NT2/D1 (cell line): ENCODE data around the gene DPEP2NB.
A peak's percentile ranks its signal among the peaks of the same experiment; 100 is the strongest.
"Not testable (repeated sequence)": the region's sequence is repeated elsewhere in the genome, so short reads cannot be mapped to it uniquely, and the experiment has no call there.

Source experiments
- DNase-seq: peaks from one replicate; pipeline ENCODE4 v3.0.0-alpha.2; 2011; ENCODE audit warnings: low read depth, low spot score
- H3K27me3 ChIP-seq: 2 replicates; pipeline ENCODE4 v1.6.0; 2011; ENCODE audit warnings: mild to moderate bottlenecking; ENCODE audit not compliant: insufficient read length, insufficient read depth
- H3K36me3 ChIP-seq: 2 replicates; pipeline ENCODE4 v1.6.1; 2011; ENCODE audit warnings: mild to moderate bottlenecking, low read length, mixed read lengths; ENCODE audit not compliant: insufficient read depth, insufficient read length
- H3K4me1 ChIP-seq: 2 replicates; pipeline ENCODE4 v1.5.1; 2011; ENCODE audit not compliant: insufficient read depth, insufficient read length
- H3K4me3 ChIP-seq: 2 replicates; pipeline ENCODE4 v1.5.1; 2011; ENCODE audit warnings: low read depth; ENCODE audit not compliant: insufficient read length
- H3K9ac ChIP-seq: 2 replicates; pipeline ENCODE4 v1.6.0; 2011; ENCODE audit warnings: low read depth; ENCODE audit not compliant: insufficient read length
- H3K9me3 ChIP-seq: 2 replicates; pipeline ENCODE4 v1.5.1; 2011; ENCODE audit warnings: mild to moderate bottlenecking, low read length; ENCODE audit not compliant: insufficient read depth
- SUZ12 ChIP-seq: IDR thresholded peaks from 2 replicates; pipeline ENCODE4 v1.6.1; 2011; ENCODE audit not compliant: insufficient read length, insufficient read depth; ENCODE audit errors: extremely low read depth
- YY1 ChIP-seq: IDR thresholded peaks from 2 replicates; pipeline ENCODE4 v1.6.1; 2011; ENCODE audit not compliant: insufficient read length, insufficient read depth
- ZNF274 ChIP-seq: IDR thresholded peaks from 2 replicates; pipeline ENCODE4 v1.6.1; 2011; ENCODE audit warnings: mild to moderate bottlenecking, low read depth, low read length

Gene DPEP2NB

DNA sequence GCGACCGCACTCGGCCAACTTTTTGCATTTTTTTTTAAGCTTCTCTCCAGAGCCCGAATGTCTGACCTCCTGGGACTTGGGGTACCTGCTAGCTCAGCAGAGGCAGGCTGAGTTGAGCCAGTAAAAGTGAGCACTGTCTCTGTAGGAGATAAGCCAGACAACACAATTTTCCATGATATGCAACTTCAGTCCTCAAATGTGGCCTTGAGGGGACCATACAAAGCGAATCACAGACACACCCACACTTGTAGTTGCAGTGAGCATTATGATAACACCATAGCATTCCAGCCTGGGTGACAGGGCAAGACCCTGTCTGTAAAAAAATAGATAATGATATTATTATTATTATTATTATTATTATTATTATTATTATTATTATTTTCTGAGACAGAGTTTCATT lies 19.0 kb downstream of the DPEP2NB start:
- H3K9ac ChIP-seq, result no peak overlapping the region
- no peak for TF ChIP-seq ZNF274
- no peak for TF ChIP-seq YY1
- TF ChIP-seq SUZ12, result no peak
- no peak overlapping the region for H3K4me3 ChIP-seq
- peaks cover 5% of the 10 kb centered on the region for H3K4me1 ChIP-seq
- no peak for DNase-seq
- peaks cover 7% of the 10 kb centered on the region; the same call in 1 of the 2 replicates for H3K9me3 ChIP-seq
- peaks cover 14% of the 10 kb centered on the region for H3K27me3 ChIP-seq
- no peaks in the 10 kb centered on the region for H3K36me3 ChIP-seq

DNA sequence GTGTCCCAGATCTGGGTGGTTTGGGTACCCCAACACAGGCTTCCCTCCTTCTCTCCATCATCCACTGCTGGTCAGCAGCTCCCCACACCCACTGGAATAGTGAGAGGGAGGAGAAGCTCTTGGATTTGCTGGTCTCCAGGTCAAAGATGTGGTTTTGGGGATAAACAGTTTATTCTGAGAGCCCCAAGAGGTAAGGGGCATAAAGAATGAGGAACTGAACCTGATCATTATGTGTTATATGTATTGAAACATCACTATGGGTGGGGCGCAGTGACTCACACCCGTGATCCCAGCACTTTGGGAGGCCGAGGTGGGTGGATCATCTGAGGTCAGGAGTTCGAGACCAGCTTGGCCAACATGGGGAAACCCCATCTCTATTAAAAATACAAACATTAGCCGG lies 20.3 kb downstream of the DPEP2NB start:
- peaks cover 7% of the 10 kb centered on the region; the same call in 1 of the 2 replicates for H3K9me3 ChIP-seq
- H3K9ac ChIP-seq, result no peak overlapping the region
- H3K27me3 ChIP-seq, result peaks cover 17% of the 10 kb centered on the region
- H3K4me3 ChIP-seq, result no peak overlapping the region
- TF ChIP-seq YY1, result no peak
- TF ChIP-seq ZNF274, result no peak
- no peak for TF ChIP-seq SUZ12
- DNase-seq, result no peak
- no peaks in the 10 kb centered on the region for H3K36me3 ChIP-seq
- peaks cover 5% of the 10 kb centered on the region for H3K4me1 ChIP-seq

DNA sequence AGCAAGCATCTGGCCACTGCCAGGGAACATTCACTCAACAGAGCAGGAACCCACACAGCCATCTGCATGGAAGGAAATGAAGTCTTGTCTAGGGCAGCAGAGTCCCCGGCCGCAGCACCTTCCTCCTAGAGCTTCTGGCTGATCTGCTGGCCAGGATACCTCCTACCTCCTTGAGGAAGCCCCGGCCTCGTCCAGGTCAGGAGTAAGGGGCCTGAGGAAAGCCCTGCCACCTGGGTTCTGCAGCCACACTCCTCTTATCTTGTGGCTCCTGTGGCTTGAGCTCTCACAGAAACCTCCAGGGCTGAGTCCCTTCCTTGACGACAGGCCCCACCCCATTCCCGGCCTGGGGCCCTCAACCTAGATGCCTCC lies 21.7 kb downstream of the DPEP2NB start:
- not testable (repeated sequence) for H3K4me3 ChIP-seq, H3K9me3 ChIP-seq, DNase-seq, H3K36me3 ChIP-seq, H3K4me1 ChIP-seq, H3K9ac ChIP-seq
- peaks cover 20% of the 10 kb centered on the region for H3K27me3 ChIP-seq

DNA sequence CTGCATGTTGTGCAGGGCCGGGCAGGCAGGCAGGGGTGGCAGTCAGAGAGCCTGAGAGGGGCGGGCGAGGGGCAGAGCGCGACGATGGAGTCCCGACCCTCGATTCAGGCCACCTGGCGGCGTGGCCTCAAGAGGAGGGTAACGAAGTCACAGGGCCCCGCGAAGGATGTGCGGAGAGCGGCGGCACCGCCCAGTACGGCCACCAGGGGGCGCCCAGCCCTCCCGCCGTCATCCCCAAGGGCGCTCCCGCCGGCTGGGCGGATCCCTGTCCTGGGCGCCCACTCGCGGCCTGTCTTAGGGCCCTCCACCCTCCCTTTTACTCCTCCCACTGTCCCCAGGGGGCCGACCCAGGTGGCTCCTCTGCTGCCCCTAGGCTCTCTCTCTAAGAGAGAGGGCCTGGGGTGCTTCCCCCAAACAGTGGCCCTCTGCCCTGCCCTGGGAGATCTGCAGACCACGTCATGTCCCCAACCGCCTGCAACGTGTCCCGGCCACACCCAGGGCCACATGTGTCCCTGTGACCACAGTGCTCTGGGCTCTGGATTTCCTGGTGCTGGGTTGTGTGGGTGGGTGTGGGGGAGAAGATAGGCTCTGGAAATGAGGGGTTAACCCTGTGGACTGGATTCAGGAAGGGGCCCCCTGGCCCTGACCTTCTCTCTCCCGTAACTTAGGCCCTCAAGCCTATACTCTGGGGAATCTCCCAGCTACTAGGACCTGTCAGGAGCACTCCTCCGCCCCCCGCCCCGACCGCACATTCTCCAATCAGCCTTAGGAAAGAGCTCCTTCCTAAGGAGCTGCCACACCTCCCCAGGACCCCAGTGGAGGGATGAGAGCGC lies 22.3 kb downstream of the DPEP2NB start:
- Histone ChIP-seq H3K27me3 (peaks cover 23% of the 10 kb centered on the region), H3K4me3 (no peak overlapping the region), H3K4me1 (peaks cover 5% of the 10 kb centered on the region), H3K9ac (peak overlapping the region; percentile 32), H3K9me3 (peaks cover 4% of the 10 kb centered on the region; the same call in 1 of the 2 replicates), H3K36me3 (no peaks in the 10 kb centered on the region)
- no peak for DNase-seq
- no peak for TF ChIP-seq YY1
- no peak for TF ChIP-seq SUZ12
- TF ChIP-seq ZNF274, result no peak

DNA sequence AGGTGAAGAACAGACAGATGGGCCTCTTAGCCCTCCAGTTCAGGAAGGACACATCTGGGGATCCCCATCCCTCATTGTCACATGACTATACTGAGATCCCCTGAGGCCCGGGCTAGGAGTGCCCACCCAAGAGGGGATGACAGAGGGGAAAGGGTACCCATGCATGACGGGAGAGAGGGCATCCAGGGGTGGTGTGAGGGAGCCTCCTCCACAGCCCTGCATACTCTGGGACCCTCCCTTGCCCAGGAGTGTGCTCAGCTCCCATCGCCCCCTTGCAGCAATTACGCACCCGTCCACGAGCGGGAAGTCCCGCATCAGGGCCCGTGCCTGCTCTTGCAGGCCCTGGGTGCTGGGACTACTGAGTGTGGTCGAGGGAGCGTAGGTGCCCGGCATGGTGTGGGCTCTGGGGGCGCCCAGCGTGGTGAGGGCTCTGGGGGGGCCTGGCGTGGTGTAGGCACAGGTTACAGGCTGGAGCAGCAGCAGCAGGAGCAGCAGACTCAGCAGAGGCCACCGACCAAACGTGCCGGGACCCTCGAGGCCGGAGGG lies 23.0 kb downstream of the DPEP2NB start:
- Histone ChIP-seq H3K4me3 (no peak overlapping the region), H3K36me3 (no peaks in the 10 kb centered on the region), H3K4me1 (peaks cover 5% of the 10 kb centered on the region), H3K9me3 (no peaks in the 10 kb centered on the region; the same call in 1 of the 2 replicates), H3K9ac (no peak overlapping the region), H3K27me3 (peaks cover 23% of the 10 kb centered on the region)
- TF ChIP-seq ZNF274, result no peak
- no peak for TF ChIP-seq SUZ12
- no peak for TF ChIP-seq YY1
- DNase-seq, result no peak

GRCh38 chr16:67990018-67990386 lies 25.7 kb downstream of the DPEP2NB start:
- Histone ChIP-seq H3K9ac (no peak overlapping the region), H3K4me1 (peaks cover 5% of the 10 kb centered on the region), H3K27me3 (peaks cover 23% of the 10 kb centered on the region), H3K36me3 (no peaks in the 10 kb centered on the region), H3K9me3 (no peaks in the 10 kb centered on the region), H3K4me3 (no peak overlapping the region)
- DNase-seq, result no peak
- no peak for TF ChIP-seq SUZ12
- TF ChIP-seq ZNF274, result no peak
- no peak for TF ChIP-seq YY1

GRCh38 chr16:67989322-67990017 lies 26.2 kb downstream of the DPEP2NB start:
- TF ChIP-seq YY1 (no peak), SUZ12 (no peak), ZNF274 (no peak)
- Histone ChIP-seq H3K9ac (no peak overlapping the region), H3K4me1 (peaks cover 8% of the 10 kb centered on the region), H3K4me3 (no peak overlapping the region), H3K27me3 (peaks cover 23% of the 10 kb centered on the region), H3K9me3 (no peaks in the 10 kb centered on the region), H3K36me3 (no peaks in the 10 kb centered on the region)
- DNase-seq, result no peak
